Ishikawa (cell line): Measurements from ENCODE around the gene NUCKS1.
A peak's percentile ranks its signal among the peaks of the same experiment; 100 is the strongest.

ENCODE experiments used
- CEBPB ChIP-seq: IDR thresholded peaks from 2 replicates; pipeline ENCODE4 v1.6.1; 2012
- CREB1 ChIP-seq: IDR thresholded peaks from 2 replicates; pipeline ENCODE4 v1.6.1; 2012; ENCODE audit warnings: low read depth
- EGR1 ChIP-seq: IDR thresholded peaks from 2 replicates; pipeline ENCODE4 v1.6.1; 2012
- EP300 ChIP-seq: IDR thresholded peaks from 2 replicates; pipeline ENCODE4 v1.6.1; 2012; ENCODE audit warnings: borderline replicate concordance
- FOXM1 ChIP-seq: IDR thresholded peaks from 2 replicates; pipeline ENCODE4 v1.6.1; 2012; ENCODE audit warnings: low read depth, borderline replicate concordance
- MAX ChIP-seq: IDR thresholded peaks from 2 replicates; pipeline ENCODE4 v1.6.1; 2012
- NFIC ChIP-seq: IDR thresholded peaks from 2 replicates; pipeline ENCODE4 v1.6.1; 2012
- RAD21 ChIP-seq: IDR thresholded peaks from 2 replicates; pipeline ENCODE4 v1.6.1; 2012; ENCODE audit warnings: low read depth
- REST ChIP-seq: IDR thresholded peaks from 2 replicates; pipeline ENCODE4 v1.6.1; 2012; ENCODE audit warnings: low read depth, mild to moderate bottlenecking
- TAF1 ChIP-seq: IDR thresholded peaks from 2 replicates; pipeline ENCODE4 v1.6.1; 2012; ENCODE audit warnings: low read depth, mild to moderate bottlenecking
- TCF12 ChIP-seq: IDR thresholded peaks from 2 replicates; pipeline ENCODE4 v1.6.1; 2012; ENCODE audit warnings: low read depth
- TEAD4 ChIP-seq: IDR thresholded peaks from 2 replicates; pipeline ENCODE4 v1.6.1; 2012
- USF1 ChIP-seq: IDR thresholded peaks from 2 replicates; pipeline ENCODE4 v1.6.1; 2012
- YY1 ChIP-seq: IDR thresholded peaks from 2 replicates; pipeline ENCODE4 v1.6.1; 2012; ENCODE audit warnings: low read depth
- ZBTB7A ChIP-seq: IDR thresholded peaks from 2 replicates; pipeline ENCODE4 v1.6.1; 2012; ENCODE audit warnings: low read depth

NUCKS1 gene

GRCh38 chr1:205783904-205784303 is 33.9 kb upstream of the NUCKS1 start:
- TF ChIP-seq YY1 (no peak), TCF12 (peak; percentile 78), NFIC (peak; percentile 82), USF1 (no peak), RAD21 (no peak), TEAD4 (peak; percentile 71), FOXM1 (peak; percentile 12; the same call in 1 of the 2 replicates), EP300 (peak; percentile 65; the same call in 1 of the 2 replicates), EGR1 (no peak)

GRCh38 chr1:205783433-205783795 is 33.4 kb upstream of the NUCKS1 start:
- TF ChIP-seq FOXM1 = no peak

GRCh38 chr1:205782627-205783432 is 32.8 kb upstream of the NUCKS1 start:
- TF ChIP-seq REST = no peak
- TF ChIP-seq RAD21 = peak; percentile 18; the same call in 1 of the 2 replicates
- 0 out of 2 replicates have a peak, but pooled peaks have one; percentile 6 for TF ChIP-seq YY1
- TF ChIP-seq EP300 = peak; percentile 91
- no peak for TF ChIP-seq ZBTB7A
- TF ChIP-seq NFIC = peak; percentile 90
- TF ChIP-seq EGR1 = no peak
- peak; percentile 68; the same call in 1 of the 2 replicates for TF ChIP-seq FOXM1
- TF ChIP-seq TEAD4 = peak; percentile 89
- peak; percentile 91 for TF ChIP-seq TCF12

GRCh38 chr1:205780335-205780734 is 30.4 kb upstream of the NUCKS1 start:
- no peak for TF ChIP-seq MAX
- no peak for TF ChIP-seq NFIC
- TF ChIP-seq FOXM1 = no peak
- no peak for TF ChIP-seq EGR1
- TF ChIP-seq YY1 = no peak
- TF ChIP-seq USF1 = no peak
- no peak for TF ChIP-seq TEAD4
- TF ChIP-seq TAF1 = no peak

GRCh38 chr1:205777994-205778393 is 28.0 kb upstream of the NUCKS1 start:
- TF ChIP-seq MAX (no peak), RAD21 (no peak), ZBTB7A (no peak), EGR1 (no peak), EP300 (no peak), FOXM1 (no peak), CREB1 (no peak), REST (no peak), TCF12 (no peak), NFIC (no peak), CEBPB (no peak), TAF1 (no peak)

GRCh38 chr1:205775717-205776056 is 25.7 kb upstream of the NUCKS1 start:
- TF ChIP-seq CEBPB (no peak; the same call in 1 of the 2 replicates), TEAD4 (no peak), USF1 (no peak), TAF1 (no peak), NFIC (no peak), TCF12 (no peak), REST (no peak), EP300 (no peak), ZBTB7A (no peak), EGR1 (no peak)
